Upper lobe of right lung (tissue), 1 donor: ENCODE results near the gene MIA3. TPM values are rescaled to one million over a fixed set of nuclear protein-coding genes. Genes with fewer than 3 reads are reported as not detected.

Experiments
- ATAC-seq: fragments of 200-7000 bp; cut with Tn5 transposase; one replicate; pipeline ENCODE4 v1.9.1; 2020; ENCODE audit warnings: mild to moderate bottlenecking, moderate library complexity
- DNase-seq: peaks from one replicate; pipeline ENCODE4 v3.0.0-alpha.2; 2020
- H3K27ac ChIP-seq: fragments of 200-600 bp; one replicate; pipeline ENCODE4 v1.8.0; 2022
- H3K27me3 ChIP-seq: fragments of 200-600 bp; one replicate; pipeline ENCODE4 v1.8.0; 2022; ENCODE audit warnings: mild to moderate bottlenecking
- H3K36me3 ChIP-seq: fragments of 200-600 bp; one replicate; pipeline ENCODE4 v1.8.0; 2022
- H3K4me1 ChIP-seq: fragments of 200-600 bp; one replicate; pipeline ENCODE4 v1.8.0; 2022
- H3K4me3 ChIP-seq: fragments of 200-600 bp; one replicate; pipeline ENCODE4 v1.8.0; 2022; ENCODE audit warnings: mild to moderate bottlenecking
- H3K9me3 ChIP-seq: fragments of 200-600 bp; one replicate; pipeline ENCODE4 v1.8.0; 2022
- intact Hi-C: fragments of 100-400 bp; cut with DNase I; formaldehyde crosslinking; loops from one replicate; pipeline ENCODE4 v1.11.0; 2022
- total RNA-seq: library from RNA; stranded (reverse); fragmentation: NEBNext Ultra II Directional; extraction: Animal tissue kit (Norgen Biotek cat#: 25700); gene quantifications from one replicate; pipeline ENCODE4 v1.2.1, GENCODE V29; 2021
- TF ChIP-seq, protein P1 (sequence below): fragments of 200-600 bp; IDR thresholded peaks from one replicate; pipeline ENCODE4 v1.8.0; 2022; ENCODE audit warnings: antibody characterized with exemption
- donor health status: DM: no; HTN: yes; CAD: no; lungs with severe emphysema.

Gene MIA3
- total RNA-seq, 1 donor from 2014 or later: 69.1 TPM

- no peak for DNase-seq
- Histone ChIP-seq H3K4me1 (peaks cover 12% of the 10 kb centered on the region), H3K4me3 (no peak overlapping the region), H3K27me3 (no peaks in the 10 kb centered on the region), H3K36me3 (peaks cover 32% of the 10 kb centered on the region), H3K9me3 (no peaks in the 10 kb centered on the region), H3K27ac (no peak overlapping the region)
- ATAC-seq: no peak
- intact Hi-C loops: no loop called here
- TF ChIP-seq, protein P1, sequence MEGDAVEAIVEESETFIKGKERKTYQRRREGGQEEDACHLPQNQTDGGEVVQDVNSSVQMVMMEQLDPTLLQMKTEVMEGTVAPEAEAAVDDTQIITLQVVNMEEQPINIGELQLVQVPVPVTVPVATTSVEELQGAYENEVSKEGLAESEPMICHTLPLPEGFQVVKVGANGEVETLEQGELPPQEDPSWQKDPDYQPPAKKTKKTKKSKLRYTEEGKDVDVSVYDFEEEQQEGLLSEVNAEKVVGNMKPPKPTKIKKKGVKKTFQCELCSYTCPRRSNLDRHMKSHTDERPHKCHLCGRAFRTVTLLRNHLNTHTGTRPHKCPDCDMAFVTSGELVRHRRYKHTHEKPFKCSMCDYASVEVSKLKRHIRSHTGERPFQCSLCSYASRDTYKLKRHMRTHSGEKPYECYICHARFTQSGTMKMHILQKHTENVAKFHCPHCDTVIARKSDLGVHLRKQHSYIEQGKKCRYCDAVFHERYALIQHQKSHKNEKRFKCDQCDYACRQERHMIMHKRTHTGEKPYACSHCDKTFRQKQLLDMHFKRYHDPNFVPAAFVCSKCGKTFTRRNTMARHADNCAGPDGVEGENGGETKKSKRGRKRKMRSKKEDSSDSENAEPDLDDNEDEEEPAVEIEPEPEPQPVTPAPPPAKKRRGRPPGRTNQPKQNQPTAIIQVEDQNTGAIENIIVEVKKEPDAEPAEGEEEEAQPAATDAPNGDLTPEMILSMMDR: no peak
These were observed 2.7 kb downstream of the MIA3 start for GRCh38 chr1:222620566-222620965.

DNA sequence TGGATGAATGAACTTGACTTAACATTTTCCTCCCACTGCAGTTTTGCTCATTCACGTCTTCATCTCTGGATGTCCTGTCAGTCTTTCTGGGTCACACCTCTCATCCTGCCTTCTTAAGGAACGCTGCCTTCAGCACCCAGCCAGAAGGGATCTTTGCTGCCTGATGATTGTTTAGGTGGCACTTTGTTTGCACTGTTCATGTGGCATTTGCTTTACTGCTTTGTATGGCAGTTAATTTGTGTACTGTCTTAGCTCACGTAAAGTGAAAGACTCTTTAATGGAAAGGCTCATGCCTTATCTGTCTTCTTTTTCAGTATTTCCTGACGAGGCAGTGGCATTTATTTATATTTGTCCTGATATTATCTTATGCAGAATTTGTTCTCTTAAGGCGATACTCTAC, 4.9 kb downstream of the MIA3 start:
- no peak for DNase-seq
- Histone ChIP-seq H3K4me3 (no peak overlapping the region), H3K9me3 (no peaks in the 10 kb centered on the region), H3K27ac (no peak overlapping the region), H3K27me3 (no peaks in the 10 kb centered on the region), H3K4me1 (peaks cover 12% of the 10 kb centered on the region), H3K36me3 (peaks cover 54% of the 10 kb centered on the region)
- intact Hi-C loops: no loop called here
- TF ChIP-seq, protein P1: no peak
- ATAC-seq: no peak

DNA sequence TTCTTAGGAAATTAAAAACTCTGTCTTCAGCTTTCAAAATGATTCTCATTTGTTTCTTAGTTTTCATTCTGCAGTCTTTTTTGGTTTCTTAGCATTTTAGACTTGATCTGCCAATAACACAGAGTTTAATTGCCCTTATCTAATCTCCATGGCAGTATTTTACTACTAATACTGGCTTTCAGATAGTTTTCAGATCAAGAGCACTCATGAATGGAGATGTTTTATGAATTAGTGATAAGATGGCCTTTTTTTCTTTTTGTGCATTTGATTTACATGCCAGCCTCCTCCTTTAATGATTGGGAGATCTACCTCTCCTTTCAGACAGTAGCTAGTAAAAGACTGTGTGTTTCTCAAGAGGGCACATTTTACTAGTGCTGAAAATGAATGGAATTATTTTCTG, 5.6 kb downstream of the MIA3 start:
- Histone ChIP-seq H3K9me3 (no peaks in the 10 kb centered on the region), H3K27me3 (no peaks in the 10 kb centered on the region), H3K4me1 (peaks cover 12% of the 10 kb centered on the region), H3K4me3 (no peak overlapping the region), H3K27ac (no peak overlapping the region), H3K36me3 (peaks cover 61% of the 10 kb centered on the region)
- intact Hi-C loops: no loop called here
- ATAC-seq: no peak
- TF ChIP-seq, protein P1: no peak
- DNase-seq: no peak

GRCh38 chr1:222624214-222624613, 6.3 kb downstream of the MIA3 start:
- Histone ChIP-seq H3K27ac (no peak overlapping the region), H3K4me1 (peaks cover 6% of the 10 kb centered on the region), H3K27me3 (no peaks in the 10 kb centered on the region), H3K4me3 (no peak overlapping the region), H3K36me3 (peaks cover 69% of the 10 kb centered on the region), H3K9me3 (no peaks in the 10 kb centered on the region)
- no peak for DNase-seq
- TF ChIP-seq, protein P1: no peak
- intact Hi-C loops: no loop called here
- no peak for ATAC-seq

GRCh38 chr1:222627232-222627631, 9.3 kb downstream of the MIA3 start:
- no peaks in the 10 kb centered on the region for H3K27me3 ChIP-seq
- TF ChIP-seq, protein P1: no peak
- ATAC-seq (no peak), DNase-seq (no peak)
- no peak overlapping the region for H3K4me3 ChIP-seq
- H3K4me1 ChIP-seq: no peaks in the 10 kb centered on the region
- peaks cover 98% of the 10 kb centered on the region for H3K36me3 ChIP-seq
- H3K27ac ChIP-seq: no peak overlapping the region
- H3K9me3 ChIP-seq: no peaks in the 10 kb centered on the region
- intact Hi-C loops: no loop called here

GRCh38 chr1:222629921-222630535, 12.1 kb downstream of the MIA3 start:
- ATAC-seq (no peak), DNase-seq (no peak)
- Histone ChIP-seq H3K9me3 (no peaks in the 10 kb centered on the region), H3K36me3 (peaks cover 100% of the 10 kb centered on the region), H3K27ac (no peak overlapping the region), H3K27me3 (no peaks in the 10 kb centered on the region), H3K4me3 (no peak overlapping the region), H3K4me1 (no peaks in the 10 kb centered on the region)
- TF ChIP-seq, protein P1: no peak
- intact Hi-C loops: loop anchor here (5.0 kb wide), 1 partner anchor 163 kb away; no protein-coding TSS in a partner anchor
